IPS-18c (cell line): ENCODE results near the gene MUC2.

Experiments used
- H3K4me3 ChIP-seq: 2 replicates; pipeline ENCODE4 v1.7.0; 2013; ENCODE audit warnings: low read depth, mild to moderate bottlenecking, low read length, moderate library complexity; ENCODE audit not compliant: insufficient read depth
- H3K9me3 ChIP-seq: one replicate; pipeline ENCODE4 v1.6.1; 2013; ENCODE audit warnings: mild to moderate bottlenecking, low read length, moderate library complexity; ENCODE audit not compliant: control insufficient read depth, insufficient read depth

MUC2 gene

GRCh38 chr11:1074244-1075221, at the start of gene MUC2:
Gene MUC2 (plus strand): TSS chr11:1074874.
- Histone ChIP-seq H3K4me3 (no peak within 1 kb of the TSS), H3K9me3 (no peaks in the 10 kb centered on the region)

DNA sequence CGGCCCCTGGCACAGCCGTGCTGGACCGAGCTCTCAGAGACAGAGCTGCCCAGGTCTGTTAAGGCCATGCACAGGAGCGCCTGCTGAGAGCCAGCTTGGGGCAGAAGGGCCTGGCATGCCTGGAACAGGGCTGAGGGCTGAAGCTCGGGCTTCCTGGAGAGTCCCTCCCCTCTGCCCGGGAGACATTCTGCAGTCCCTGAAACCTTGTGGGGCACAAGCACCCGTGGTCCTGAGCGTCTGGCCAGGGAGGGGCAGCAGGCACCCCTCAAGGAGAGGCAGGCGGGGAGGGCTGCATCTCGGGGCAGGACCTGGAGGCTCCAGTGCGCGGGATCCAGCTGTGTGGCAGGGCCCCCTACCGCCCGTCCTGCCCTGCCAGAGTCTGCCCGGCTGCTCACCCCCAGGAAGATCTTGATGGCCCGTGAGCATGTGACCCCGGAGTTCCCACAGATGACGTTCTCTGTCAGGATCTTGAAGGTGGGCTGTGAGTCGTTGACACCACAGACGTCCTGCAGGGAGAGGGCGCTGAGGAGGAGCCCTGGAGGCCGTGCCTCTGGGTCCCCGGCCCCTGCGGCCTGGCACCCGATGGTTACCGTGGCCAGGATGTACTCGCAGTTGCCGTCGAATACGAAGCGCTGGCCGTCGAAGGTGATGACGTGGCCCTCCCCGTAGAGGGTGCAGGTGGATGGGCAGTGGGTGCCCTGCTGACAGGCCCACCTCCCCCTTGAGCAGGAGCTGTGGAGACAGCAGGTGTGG, 49.1 kb upstream of the MUC2 start:
- H3K4me3 ChIP-seq, result no peak overlapping the region
- H3K9me3 ChIP-seq, result no peaks in the 10 kb centered on the region

GRCh38 chr11:1026163-1026450, 48.6 kb upstream of the MUC2 start:
- H3K4me3 ChIP-seq, result no peak overlapping the region

GRCh38 chr11:1026641-1027482, 47.8 kb upstream of the MUC2 start:
- no peaks in the 10 kb centered on the region for H3K9me3 ChIP-seq
- no peak overlapping the region for H3K4me3 ChIP-seq

More at GRCh38 chr11:1026163-1026450, 48.6 kb upstream of the MUC2 start:
- no peaks in the 10 kb centered on the region for H3K9me3 ChIP-seq

GRCh38 chr11:1027483-1028290, 47.0 kb upstream of the MUC2 start:
- Histone ChIP-seq H3K9me3 (no peaks in the 10 kb centered on the region), H3K4me3 (no peak overlapping the region)

- no peak overlapping the region for H3K4me3 ChIP-seq
Observed at GRCh38 chr11:1028291-1028540, 46.5 kb upstream of the MUC2 start.

DNA sequence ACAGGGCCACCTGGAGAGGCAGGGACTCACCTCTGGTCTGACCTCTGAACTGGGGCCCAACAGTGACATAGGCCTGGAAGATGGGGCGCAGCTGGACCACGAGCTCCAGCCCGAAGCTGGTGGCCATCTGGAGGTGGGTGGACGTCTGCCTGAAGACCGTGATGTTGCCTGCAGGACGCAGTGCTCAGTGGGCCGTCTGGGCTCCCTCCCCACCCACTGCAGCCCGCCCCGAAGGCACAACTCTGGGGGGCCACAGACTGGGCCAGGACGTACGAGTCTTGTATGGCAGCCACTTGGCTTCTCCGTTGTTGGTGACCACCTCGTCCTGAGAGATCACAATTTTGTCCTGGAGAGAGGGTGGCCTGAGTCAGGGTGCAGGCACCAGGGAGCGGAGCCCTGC, 46.1 kb upstream of the MUC2 start:
- Histone ChIP-seq H3K4me3 (no peak overlapping the region), H3K9me3 (no peaks in the 10 kb centered on the region)

More at GRCh38 chr11:1028291-1028540, 46.5 kb upstream of the MUC2 start:
- H3K9me3 ChIP-seq, result no peaks in the 10 kb centered on the region

GRCh38 chr11:1029051-1029450, 45.6 kb upstream of the MUC2 start:
- H3K4me3 ChIP-seq, result no peak overlapping the region
- no peaks in the 10 kb centered on the region for H3K9me3 ChIP-seq

DNA sequence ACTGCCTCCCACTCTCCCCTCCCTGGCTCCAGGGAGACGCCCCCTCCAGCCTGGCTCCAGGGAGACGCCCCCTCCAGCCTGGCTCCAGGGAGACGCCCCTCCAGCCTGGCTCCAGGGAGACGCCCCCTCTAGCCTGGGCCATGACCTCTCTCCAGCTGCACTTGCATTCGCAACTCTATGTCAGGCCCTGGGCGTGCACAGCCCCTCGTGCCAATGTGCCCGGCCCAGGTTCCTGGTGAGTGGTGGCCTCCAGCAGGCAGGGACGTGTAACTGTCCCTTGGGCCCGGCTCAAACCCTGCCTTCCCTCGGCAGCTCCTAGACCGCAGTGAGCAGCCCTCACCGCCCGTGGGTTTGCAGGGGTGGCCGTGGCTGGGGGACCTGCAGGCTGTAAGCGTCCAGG, 45.0 kb upstream of the MUC2 start:
- Histone ChIP-seq H3K9me3 (no peaks in the 10 kb centered on the region), H3K4me3 (no peak overlapping the region)

GRCh38 chr11:1030086-1030485, 44.6 kb upstream of the MUC2 start:
- Histone ChIP-seq H3K4me3 (no peak overlapping the region), H3K9me3 (no peaks in the 10 kb centered on the region)

DNA sequence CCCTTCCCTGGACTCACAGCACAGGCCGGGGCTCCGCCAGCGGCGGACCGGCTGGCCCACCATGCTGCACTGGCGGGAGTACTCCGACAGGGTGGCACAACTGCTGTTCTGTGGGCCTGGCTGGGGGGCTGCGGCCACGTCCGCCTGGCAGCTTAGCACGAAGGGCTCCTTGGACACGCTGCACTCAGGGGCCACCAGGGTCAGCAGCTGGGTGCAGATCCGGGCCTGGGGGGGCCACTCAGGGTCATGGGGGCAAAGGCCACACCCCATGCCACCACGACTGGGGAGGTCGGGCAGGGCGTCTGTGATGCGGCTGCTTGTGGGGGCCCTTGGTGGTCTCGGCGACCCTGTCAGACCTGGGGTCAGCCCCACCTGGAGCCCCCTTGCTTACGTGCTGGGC, 44.1 kb upstream of the MUC2 start:
- Histone ChIP-seq H3K4me3 (no peak overlapping the region), H3K9me3 (no peaks in the 10 kb centered on the region)

DNA sequence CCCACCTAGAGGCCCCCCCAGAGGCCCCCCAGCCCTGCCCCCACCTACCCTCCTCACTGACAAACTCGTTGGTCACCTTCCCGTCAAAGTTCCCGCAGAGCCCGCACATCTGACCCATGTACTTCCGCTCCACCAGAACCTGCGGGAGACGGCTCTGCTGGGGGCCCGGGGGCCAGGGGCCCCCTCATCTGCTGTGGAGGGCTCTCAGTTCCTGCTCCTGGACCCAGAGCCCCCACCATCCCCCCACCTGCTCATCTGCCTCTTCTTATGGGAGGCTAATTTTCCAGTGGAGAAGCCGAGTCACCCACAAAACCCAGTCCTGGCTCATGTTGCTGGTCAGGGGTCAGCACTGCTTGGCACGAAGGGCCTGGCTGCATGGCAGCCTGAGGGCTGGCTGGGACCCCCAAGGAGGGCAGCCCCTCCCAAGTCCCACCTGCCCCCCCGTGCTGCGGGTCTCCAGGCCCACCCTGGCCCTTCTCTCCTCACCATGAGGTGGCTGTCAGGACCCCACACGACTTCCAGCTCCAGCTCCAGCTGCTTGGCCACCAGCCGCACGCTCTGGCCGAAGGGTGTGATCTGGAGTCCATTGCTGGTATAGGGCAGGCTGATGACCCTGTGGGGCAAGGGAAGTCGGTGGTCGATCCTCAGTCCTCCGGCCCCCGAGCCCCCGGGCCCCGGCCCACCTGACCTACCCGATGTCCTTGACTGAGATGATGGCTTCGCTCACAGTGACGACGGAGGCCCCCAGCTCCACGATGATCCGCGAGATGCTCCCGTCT, 43.4 kb upstream of the MUC2 start:
- no peak overlapping the region for H3K4me3 ChIP-seq

GRCh38 chr11:1032310-1032891, 42.3 kb upstream of the MUC2 start:
- Histone ChIP-seq H3K9me3 (no peaks in the 10 kb centered on the region), H3K4me3 (no peak overlapping the region; the same call in 1 of the 2 replicates)

More for the DNA sequence above, 43.4 kb upstream of the MUC2 start:
- H3K9me3 ChIP-seq, result no peaks in the 10 kb centered on the region

GRCh38 chr11:1033016-1033798, 41.5 kb upstream of the MUC2 start:
- Histone ChIP-seq H3K4me3 (no peak overlapping the region), H3K9me3 (no peaks in the 10 kb centered on the region)

DNA sequence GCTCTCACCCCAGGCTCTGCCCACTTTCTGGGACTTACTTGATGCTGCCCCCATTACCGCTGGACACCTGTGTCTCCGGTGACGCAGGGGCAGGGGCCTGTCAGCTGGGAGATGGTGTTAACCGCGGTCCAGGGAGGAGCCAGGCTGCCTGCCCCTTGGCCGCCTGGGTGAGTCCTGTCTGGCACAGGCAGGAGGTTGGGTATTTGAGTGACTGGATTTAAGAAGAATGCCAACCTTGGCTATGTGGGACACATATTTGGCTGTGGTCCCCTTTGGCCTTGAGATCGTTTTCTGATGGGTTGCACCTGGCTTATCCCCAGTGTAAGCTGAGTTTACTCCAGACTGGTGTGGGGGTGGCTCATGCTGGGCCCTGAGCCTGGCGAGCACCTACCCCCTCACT, 40.7 kb upstream of the MUC2 start:
- no peaks in the 10 kb centered on the region for H3K9me3 ChIP-seq
- H3K4me3 ChIP-seq, result no peak overlapping the region
